NCI-H128 (cell line): Measurements from ENCODE around the gene GSTA4.
"Not testable (repeated sequence)": the region's sequence is repeated elsewhere in the genome, so short reads cannot be mapped to it uniquely, and the experiment has no call there.

ENCODE experiments used
- DNase-seq: peaks from one replicate; lab custom pipeline; 2025; ENCODE audit not compliant: unreplicated experiment; lab: John Stamatoyannopoulos, UW

The GSTA4 gene

DNA sequence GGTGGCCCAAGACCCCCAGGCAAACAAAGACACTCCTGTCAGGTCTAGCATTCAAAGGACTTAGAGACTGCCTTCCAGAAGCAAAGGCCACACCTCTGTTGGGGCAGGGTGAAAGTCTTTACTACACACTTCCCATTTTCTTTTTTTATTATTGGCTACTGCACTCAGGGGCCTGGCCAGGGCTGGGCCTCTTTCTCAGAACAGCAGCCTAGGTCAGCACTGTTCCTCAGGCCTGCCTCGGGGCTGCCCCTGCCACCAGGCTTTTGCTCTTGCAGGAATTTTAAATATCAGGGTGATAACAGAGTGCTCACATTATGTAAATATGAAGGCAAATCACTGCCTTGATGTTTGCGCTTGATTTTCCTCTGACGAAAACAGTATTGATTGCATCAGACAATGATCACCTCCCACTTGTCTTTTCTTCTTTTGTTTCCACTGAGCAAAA lies 18.5 kb downstream of the GSTA4 start:
- DNase-seq = no peak

DNA sequence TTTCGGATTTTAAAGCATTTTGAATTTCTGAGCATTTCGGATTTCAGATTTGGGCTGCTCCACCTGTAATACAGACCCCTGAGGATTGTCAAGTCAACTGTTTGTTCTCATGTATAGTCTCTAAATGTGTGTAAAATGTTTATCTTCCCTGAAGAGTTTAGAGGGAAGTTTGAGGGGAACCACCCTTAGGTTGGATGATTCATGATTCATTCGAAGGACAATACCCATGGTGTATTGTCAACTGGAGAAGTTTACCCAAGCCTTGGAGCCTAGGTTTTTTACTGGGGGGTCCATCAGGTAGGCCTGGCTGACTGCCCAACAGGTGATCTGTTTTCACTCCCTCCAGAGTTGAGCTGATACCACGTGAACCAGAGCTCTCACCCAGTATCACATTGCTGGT lies 18.9 kb downstream of the GSTA4 start:
- DNase-seq = no peak

DNA sequence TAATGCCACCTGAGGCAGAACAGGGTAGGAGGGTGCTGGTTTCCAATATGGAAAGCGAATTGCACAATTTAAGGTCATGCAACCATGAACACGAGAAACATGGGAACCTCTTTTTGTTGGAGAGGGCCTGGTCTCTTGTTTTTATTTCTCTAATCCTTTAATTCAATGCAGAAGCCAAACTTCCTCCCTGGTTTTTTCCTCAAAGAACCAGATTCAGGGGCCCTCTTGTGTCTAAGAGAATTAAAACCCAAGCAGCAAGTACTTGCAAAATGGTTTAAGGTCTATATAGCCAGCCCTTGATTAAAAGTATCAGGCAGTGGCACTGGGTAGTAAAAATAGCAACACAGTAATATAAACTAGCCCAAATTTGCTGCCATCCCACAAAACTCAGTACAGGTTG lies 19.5 kb downstream of the GSTA4 start:
- DNase-seq = no peak

DNA sequence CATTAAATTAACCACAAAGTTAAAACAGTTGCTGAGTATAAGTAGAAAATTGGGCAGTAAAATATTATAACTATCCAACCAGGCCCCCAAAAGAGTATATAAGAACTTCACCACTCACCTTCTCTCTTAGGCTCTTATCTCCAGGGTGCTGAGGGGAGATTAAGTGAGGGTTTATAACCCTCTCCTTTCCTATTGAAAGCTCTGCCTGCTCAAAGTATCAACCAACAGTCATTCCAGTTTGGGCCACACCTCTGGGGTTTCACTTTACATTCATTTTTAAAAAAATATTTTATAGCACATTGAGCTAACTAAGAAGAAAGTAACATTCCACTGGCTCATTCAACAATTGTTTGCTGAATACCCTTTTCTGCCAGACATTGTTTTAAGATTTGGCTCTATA lies 22.1 kb downstream of the GSTA4 start:
- DNase-seq = no peak

DNA sequence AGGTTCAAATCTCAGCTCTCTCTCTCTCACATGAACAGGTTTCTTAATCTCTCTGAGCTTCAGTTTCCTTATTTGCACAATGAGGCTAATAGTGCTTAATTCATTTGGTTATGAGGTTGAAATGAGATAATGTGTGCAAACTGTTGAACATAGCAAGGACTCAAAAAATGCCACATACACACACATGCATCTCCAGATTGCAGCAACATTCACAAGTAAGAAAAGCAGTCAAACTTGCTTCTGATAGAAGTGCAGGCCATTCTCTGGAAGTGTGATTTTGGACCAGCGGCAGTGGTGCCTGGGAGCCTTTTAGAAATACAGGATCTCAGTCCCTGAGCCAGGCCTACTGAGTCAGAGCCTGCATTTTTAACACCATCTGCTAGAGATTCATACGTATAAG lies 25.7 kb downstream of the GSTA4 start:
- DNase-seq = no peak

DNA sequence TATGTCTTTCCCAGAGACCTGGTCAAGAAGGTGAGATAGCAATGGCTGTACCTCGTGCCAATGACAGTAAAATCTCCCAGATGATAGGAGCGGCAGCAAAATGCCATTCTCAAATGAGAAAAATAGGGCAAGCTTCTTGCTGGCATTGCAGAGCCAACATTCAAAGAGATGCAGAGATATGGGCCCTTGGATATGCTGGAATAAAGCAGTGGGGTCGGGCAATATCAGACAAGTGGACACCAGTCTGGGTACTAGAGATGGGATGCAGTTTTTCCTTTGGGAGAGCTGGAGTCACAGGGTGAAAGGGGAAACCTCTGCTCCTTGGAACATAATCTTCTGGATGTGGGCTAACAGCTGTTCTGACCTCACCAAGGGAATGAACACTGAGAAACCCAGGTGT lies 29.0 kb downstream of the GSTA4 start:
- DNase-seq = no peak

DNA sequence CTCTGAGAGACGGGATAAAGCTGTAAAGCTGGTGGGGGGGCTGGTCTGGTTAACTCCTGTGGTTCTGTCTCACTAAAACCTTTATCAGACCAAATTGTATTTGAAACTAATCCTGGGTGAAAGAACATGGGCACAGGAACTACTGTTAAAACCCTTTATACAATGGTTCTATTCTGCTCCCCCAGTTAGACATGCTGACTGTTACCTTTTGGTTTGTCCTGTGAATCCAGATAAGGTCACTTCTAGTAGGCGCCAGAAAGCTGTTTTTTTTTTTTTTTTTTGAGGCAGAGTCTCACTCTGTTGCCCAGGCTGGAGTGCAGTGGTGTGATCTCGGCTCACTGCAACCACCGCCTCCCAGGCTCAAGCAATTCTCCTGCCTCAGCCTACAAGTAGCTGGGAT lies 29.7 kb downstream of the GSTA4 start:
- DNase-seq = no peak

DNA sequence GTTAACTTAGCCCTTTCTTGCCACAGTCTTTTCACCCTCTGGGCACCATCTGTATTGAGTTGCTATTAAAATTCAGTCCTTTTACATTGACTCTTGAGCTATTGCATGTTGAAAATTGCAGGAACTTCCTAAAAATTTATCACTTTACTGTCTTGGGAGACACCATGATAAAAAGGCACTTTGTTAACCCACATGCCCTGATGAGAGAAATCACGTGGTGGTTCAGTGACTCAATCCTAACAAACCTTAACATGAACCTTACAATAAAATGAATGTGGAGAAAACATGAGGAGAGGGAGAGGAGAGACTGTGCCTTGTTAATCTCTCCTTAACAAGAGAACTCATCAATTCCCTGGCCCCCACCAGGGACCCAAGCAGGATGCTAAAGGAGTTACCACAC lies 30.8 kb downstream of the GSTA4 start:
- DNase-seq = no peak

DNA sequence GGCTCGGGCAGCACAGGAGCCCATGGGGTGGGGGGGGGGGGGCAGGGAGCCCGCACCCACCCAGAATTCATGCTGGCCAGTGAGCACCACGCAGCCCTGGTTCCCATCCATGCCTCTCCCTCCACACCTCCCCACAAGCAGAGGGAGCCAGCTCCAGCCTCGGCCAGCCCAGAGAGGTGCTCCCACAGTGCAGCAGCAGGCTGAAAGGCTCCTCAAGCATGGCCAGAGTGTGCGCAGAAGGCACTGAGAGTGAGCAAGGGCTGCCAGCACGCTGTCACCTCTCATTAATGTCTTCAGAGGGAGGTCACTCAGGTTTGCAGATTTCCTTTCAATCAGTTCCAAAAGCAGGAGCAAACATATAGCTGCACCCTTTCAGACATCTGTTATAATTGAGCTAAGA lies 32.4 kb downstream of the GSTA4 start:
- no peak for DNase-seq

DNA sequence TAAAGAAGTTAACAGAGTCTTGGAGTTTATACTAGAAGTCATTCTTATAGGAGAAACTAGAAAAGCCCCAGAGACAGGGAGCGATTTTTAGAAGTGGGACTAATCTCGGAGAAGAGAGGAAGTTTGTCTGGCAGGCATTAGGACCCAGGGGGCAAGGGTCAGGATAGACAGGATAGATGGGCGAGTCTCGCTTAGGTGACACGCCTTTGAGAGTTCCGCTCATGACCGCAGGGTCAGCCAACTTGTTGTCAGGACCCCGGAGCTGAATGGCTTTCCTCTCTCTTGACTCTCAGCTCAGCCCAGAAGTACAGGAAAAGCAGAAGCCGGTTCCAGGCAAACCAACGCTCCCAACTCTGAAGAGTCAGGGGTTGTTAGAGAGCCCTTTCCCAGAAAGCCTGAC lies 34.1 kb downstream of the GSTA4 start:
- not testable (repeated sequence) for DNase-seq

DNA sequence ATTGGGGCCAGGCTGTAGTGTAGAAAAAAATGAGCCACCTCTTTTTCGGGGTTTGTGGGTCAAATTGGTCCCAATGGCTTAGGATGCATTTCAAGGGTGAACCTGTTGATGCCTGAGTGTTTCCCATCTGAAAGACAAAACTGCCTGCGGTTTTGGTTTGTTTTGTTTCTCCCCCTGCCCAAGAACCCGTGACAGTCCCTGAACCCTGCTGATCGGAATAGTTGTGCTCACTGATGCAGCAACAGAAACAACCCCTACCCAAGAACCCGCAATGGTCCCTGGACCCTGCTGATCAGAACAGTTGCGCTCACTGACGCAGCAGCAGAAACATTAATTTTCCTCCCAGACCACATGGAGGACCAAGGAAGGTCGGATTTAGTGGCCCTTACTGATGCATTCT lies 34.9 kb downstream of the GSTA4 start:
- not testable (repeated sequence) for DNase-seq

DNA sequence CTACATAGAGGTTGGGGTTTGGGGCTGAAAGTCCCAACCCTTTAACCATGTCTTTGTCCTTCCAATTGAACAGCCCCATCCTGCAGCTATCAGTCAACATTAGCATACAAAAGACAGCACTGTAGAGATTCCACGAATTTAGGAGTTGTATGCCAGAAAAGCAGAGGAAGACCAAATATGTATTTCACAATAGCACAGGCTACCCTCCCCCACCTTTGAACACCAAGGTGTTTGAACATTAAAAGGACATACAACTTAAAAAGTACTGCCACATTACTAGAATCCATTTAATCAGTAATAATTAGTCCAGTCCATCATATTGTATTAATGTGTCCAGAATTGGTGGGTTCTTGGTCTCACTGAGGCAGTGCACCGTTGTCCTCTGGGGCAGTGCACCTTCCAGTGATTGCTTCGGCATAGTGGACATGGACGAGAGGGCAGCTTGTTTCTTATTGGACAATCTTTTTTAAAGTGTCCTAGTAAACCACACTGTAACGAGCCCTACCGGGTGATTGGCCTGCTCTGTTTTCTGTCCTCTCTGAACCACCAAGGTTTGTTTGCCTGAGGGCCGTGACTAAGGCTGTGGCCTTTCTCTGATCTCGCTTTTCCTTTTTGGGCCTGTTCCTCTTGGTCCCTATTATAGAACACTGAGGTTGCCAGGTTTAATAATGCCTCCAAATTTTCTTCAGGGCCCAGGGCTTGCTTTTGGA lies 36.4 kb downstream of the GSTA4 start:
- DNase-seq = no peak

DNA sequence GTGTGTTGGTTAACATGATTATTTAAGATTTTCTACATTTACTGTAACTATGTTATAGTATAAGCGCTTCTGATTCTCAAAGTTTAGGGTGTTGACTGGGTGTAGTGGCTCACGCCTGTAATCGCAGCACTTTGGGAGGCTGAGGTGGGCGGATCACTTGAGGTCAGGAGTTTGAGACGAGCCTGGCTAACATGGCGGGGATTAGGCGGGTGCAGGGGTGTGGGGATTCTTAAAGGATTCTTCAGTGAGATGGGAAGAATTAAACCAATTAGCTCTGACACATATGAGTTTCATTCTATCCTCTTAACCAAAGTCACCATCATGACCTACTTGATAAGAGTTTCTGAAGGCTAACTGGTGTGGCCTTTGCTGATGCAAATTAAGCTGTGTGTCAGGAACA lies 39.2 kb downstream of the GSTA4 start:
- no peak for DNase-seq

DNA sequence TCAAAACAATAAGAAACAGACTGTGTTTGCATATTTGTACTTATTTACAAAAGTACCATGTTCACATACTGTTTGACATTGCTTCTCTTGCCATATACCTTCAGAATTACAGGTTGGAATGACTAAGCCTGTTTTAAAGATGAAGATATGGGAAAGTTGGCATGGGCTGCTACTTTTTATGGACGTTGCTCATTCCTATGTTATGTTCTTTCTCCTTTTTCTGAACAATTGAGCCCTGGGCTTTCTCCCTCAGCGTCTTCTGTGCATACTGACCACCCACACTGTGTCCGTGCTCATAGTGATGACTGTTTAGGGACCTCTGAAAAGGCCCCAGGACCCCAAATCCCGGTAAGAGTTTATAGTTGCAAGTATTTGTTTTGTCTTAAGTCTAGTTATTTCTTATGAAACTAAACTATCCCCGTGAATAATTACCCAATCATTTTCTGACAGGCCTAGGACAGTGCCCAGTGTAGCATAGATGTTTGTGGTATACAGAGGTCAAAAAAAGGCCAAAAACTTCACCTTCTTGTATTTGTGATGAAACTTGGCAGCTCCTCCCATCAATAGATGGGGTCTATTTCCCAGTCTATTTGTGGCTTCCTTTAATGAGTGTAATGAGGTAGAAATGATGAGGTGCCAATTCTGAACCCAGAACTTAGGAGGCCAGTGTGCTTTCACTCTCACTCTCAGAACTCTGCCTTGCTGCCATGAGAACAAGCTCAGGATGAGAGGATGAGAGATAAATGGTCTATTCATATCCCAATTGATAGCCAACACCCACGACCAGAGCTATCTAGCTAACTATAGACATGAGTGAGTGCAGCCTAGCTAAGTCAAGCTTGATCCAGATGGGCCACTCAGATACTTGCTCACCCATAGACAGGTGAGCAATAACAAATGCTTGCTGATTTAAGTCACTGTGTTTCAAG lies 40.9 kb downstream of the GSTA4 start:
- DNase-seq = no peak

DNA sequence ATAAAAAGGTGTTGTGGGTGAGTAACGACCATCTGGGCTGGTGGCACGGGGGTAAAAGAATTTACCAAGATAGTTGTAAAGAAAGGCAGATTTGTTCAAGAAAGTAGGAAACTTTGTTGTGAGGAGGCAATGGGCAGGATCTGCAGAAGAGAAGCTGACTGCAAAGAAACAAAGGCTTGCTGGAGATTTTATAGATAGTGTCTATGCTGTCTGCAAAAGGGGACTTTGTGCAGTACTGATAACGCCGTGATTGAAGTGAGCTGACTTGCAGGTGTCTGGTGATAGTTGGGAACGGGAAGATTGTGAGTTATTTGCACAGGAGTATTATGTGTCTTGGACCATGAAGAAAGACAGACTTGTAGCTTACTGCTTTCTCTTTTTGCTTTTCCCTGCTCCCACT lies 48.8 kb downstream of the GSTA4 start:
- DNase-seq = no peak

DNA sequence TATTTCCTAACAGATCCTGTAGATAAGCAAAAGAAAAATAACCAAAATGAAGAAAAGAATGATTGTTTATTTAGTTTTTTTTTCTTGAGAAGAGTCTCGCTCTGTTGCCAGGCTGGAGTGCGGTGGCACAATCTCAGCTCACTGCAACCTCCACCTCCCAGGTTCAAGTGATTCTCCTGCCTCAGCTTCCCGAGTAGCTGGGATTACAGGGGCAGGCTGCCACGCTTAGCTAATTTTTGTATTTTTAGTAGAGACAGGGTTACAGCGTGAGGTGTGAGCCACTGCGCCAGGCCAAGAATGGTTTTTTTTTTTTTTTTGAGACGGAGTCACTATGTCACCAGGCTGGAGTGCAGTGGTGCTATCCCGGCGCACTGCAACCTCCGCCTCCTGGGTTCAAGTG lies 52.3 kb downstream of the GSTA4 start:
- not testable (repeated sequence) for DNase-seq

DNA sequence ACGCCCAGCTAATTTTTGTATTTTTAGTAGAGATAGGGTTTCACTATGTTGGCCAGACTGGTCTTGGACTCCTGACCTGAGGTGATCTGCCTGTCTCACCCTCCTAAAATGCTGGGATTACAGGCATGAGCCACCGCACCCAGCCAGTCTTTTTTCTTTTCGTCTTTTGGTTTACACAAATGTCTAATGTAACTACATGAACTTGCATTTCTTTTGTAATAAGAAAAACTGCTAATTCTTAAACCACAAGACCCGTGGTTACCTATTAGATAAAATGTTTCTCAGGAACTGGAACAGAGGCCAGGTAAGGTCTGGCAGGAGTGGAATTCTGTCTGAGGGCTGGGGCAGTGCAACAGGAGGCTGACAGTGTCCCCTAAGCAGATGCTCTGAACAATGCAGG lies 52.9 kb downstream of the GSTA4 start:
- DNase-seq = no peak

DNA sequence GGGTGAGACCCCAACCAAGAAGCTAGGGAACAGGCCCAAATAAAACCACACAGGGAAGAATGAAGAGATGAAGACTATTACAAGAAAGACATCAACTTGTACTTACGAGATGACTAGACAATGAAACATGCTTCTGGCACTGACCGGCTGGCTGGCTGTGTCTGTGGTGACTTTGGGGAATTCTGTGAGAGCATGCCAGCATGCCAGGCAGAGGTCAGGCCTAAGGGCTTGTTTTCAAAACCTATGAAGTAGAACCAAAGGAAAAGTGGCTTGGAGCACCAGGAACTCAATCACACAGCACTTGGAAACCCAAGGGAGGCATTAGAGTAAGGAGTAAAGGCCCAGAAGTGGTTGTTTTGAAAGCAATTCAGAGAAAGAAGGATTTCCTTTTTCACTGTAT lies 57.2 kb downstream of the GSTA4 start:
- no peak for DNase-seq

DNA sequence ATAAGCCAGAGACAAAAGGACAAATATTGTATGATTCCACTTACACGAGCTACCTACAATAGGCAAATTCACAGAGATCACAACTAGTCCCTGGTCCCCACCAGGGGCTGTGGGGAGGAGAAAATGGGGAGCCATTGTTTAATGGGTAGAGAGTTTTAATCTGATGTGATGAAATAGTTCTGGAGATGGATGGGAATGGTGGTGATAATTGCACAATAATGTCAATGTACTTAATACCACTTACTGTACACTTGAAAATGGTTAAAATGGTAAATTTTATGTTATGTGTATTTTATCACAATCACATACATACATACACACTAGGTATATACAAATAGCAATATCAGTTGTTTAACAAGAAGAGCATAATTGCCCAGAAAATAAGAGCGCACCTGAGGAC lies 61.3 kb downstream of the GSTA4 start:
- no peak for DNase-seq

DNA sequence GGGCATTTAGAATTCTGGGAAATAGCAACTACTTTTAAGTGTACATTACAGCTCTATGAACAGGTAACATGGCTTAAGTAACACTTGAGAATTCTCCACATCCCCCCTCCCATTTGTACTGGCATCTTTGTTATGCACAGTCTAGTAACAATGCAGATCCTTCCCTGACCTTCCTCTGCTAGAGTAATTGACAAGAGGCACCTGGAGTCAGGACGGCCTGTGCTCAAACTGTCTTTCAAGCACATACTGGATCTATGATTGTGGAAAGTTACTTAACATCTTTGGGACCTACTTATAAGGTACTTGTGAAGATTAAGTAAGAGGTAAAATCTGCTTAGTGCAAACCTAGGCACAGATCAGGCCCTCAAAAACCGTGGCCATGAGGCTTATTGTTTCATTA lies 63.7 kb downstream of the GSTA4 start:
- no peak for DNase-seq

DNA sequence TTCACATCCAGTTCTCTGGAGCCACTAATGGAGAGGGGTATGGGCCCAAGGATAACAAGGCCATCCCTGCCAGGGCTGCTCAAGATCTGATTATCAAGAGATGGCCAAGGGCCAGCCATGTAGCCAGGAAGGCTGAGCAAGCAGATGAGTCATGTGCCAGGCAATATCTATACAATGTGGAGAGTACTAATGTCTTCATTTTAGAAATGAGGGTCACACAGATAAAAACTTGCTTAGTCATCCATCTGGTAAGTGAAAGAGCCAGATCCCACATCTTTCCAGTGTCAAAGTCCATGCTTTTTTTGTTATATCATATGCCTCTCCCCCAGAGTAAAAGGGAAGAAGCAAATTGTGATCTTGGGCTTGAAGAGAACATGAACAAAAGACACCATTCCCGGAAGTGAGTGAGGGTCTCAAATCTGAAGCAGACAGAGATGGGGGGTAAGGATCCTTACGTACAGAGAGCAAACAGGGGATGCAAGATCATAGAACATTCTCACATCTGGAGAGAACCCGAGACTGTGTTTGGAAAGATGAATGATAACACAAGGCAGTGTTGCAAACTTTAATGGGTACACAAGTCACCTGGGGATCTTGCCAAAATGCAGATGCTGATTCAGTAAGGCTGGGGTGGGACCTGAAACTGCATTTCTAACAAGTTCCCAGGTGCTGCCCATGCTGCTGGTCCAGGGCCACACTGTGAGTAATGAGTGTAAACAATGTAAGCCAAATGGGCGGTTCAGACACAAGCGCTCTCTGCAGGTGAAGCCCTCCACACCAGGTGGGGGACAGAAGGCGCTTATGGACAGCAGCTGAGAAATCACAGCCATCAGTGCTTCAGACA lies 65.5 kb downstream of the GSTA4 start:
- DNase-seq = no peak
